Esophagus squamous epithelium (tissue), 5 donors: ENCODE results near the gene CLDN7. TPM values are rescaled to one million over a fixed set of nuclear protein-coding genes. Genes with fewer than 3 reads are reported as not detected.

Experiments
- DNase-seq: peaks from one replicate; lab custom pipeline; 2025; lab: John Stamatoyannopoulos, UW
- H3K27ac ChIP-seq, 4 donors: fragments of 200-600 bp; sonication (generic); one replicate each; pipeline ENCODE4 v1.5.1; 2016 to 2019; ENCODE audit warnings: mild to moderate bottlenecking in 1 of 4
- H3K27me3 ChIP-seq, 4 donors: fragments of 200-600 bp; sonication (generic); 1 replicate in 3 of 4; 2 replicates in 1 of 4; pipeline versions ENCODE4 v1.5.1 to v1.6.0; 2017 to 2021; ENCODE audit warnings: antibody characterized with exemption in 1 of 4
- H3K36me3 ChIP-seq, 3 donors: fragments of 200-600 bp; sonication (generic); one replicate each; pipeline ENCODE4 v1.5.1; 2016 to 2019
- H3K4me1 ChIP-seq, 3 donors: fragments of 200-600 bp; sonication (generic); one replicate each; pipeline ENCODE4 v1.5.1; 2017 to 2019
- H3K4me3 ChIP-seq, 4 donors: fragments of 200-600 bp; sonication (generic); 1 replicate in 3 of 4; 2 replicates in 1 of 4; pipeline ENCODE4 v1.5.1; 2016 to 2019; ENCODE audit warnings: mild to moderate bottlenecking in 2 of 4, moderate library complexity in 1 of 4
- H3K9me3 ChIP-seq, 3 donors: fragments of 200-600 bp; sonication (generic); one replicate each; pipeline ENCODE4 v1.5.1; 2016 to 2019
- CTCF ChIP-seq, 6 experiments: fragments of 450-650 bp in 4 of 6; fragments of 200-600 bp in 2 of 6; sonication (generic) in 2 of 6; IDR thresholded peaks; one replicate each; pipeline ENCODE4 v1.5.1; 2016 to 2019; ENCODE audit warnings: antibody characterized with exemption in 6 of 6, mild to moderate bottlenecking in 4 of 6, moderate library complexity in 4 of 6
- POLR2A ChIP-seq, 4 donors: fragments of 450-650 bp; IDR thresholded peaks; one replicate each; pipeline ENCODE4 v1.6.1; 2017; ENCODE audit warnings: antibody characterized with exemption in 4 of 4, mild to moderate bottlenecking in 4 of 4, moderate library complexity in 3 of 4
- WGBS, 2 donors: methylation state at CpG; one replicate each; pipeline ENCODE4 v1.1.5; 2018; 5-methylcytosine and 5-hydroxymethylcytosine counted together
- intact Hi-C: fragments of 100-400 bp; cut with DNase I; formaldehyde crosslinking; loops from one replicate; pipeline ENCODE4 v1.15.0; 2022
- total RNA-seq, 4 donors: library from RNA; depleted of rRNA; stranded (reverse); fragments of >200 nt; gene quantifications; one replicate each; pipeline ENCODE4 v1.1.0, GENCODE V29; 2016
- donor health status: DM: yes; HTN: yes; CAD: no.

CLDN7 gene
- total RNA-seq, 4 donors from 2014 or later, result 172 to 411 (median 208) TPM

GRCh38 chr17:7215652-7216180 is 46.6 kb downstream of the CLDN7 start:
- DNase-seq, result no peak
- H3K36me3 ChIP-seq, result no peaks in the 10 kb centered on the region
- no peak for TF ChIP-seq POLR2A (IDR thresholded peaks at IDR 0.05)
- no peak for TF ChIP-seq CTCF (IDR thresholded peaks at IDR 0.05)
- WGBS, 2 donors, result 5 to 21% methylated on average over 5 to 9 of the region's 10 CpGs
- peak overlapping the region; percentile 72 to 100 (median 98) for H3K27ac ChIP-seq
- H3K4me3 ChIP-seq, result peak overlapping the region in 2 of 4 donors; percentile 52 to 73
- H3K27me3 ChIP-seq, result no peaks in the 10 kb centered on the region
- peaks cover 43 to 84% (median 49%) of the 10 kb centered on the region in 3 donors for H3K4me1 ChIP-seq
- no peaks in the 10 kb centered on the region for H3K9me3 ChIP-seq
- intact Hi-C loops, result no loop called here

GRCh38 chr17:7215136-7215638 is 47.1 kb downstream of the CLDN7 start:
- peak overlapping the region in 3 of 4 donors; percentile 50 to 73 (median 51) for H3K4me3 ChIP-seq
- H3K36me3 ChIP-seq, result no peaks in the 10 kb centered on the region
- WGBS, 2 donors, result 25 to 27% methylated on average over 9 of the region's 9 CpGs
- H3K4me1 ChIP-seq, result peaks cover 40 to 78% (median 46%) of the 10 kb centered on the region in 3 donors
- H3K9me3 ChIP-seq, result no peaks in the 10 kb centered on the region
- intact Hi-C loops, result no loop called here
- no peak for DNase-seq
- H3K27me3 ChIP-seq, result no peaks in the 10 kb centered on the region
- TF ChIP-seq POLR2A (IDR thresholded peaks at IDR 0.05) (no peak), CTCF (IDR thresholded peaks at IDR 0.05) (no peak)
- peak overlapping the region; percentile 72 to 100 (median 98) for H3K27ac ChIP-seq

GRCh38 chr17:7214300-7215135 is 47.8 kb downstream of the CLDN7 start:
- H3K4me1 ChIP-seq, result peaks cover 40 to 75% (median 45%) of the 10 kb centered on the region in 3 donors
- no peaks in the 10 kb centered on the region for H3K27me3 ChIP-seq
- TF ChIP-seq CTCF (IDR thresholded peaks at IDR 0.05) (peak in 5 of 6 experiments; percentile 29 to 55 (median 42)), POLR2A (IDR thresholded peaks at IDR 0.05) (no peak)
- peak overlapping the region; percentile 25 to 73 (median 50) for H3K4me3 ChIP-seq
- H3K36me3 ChIP-seq, result no peaks in the 10 kb centered on the region
- peak; percentile 92 for DNase-seq
- WGBS, 2 donors, result 0% methylated on average over 15 to 23 of the region's 45 CpGs
- peak overlapping the region; percentile 72 to 100 (median 98) for H3K27ac ChIP-seq
- intact Hi-C loops, result no loop called here
- no peaks in the 10 kb centered on the region for H3K9me3 ChIP-seq

- Histone ChIP-seq H3K27me3 (no peaks in the 10 kb centered on the region), H3K4me3 (peak overlapping the region; percentile 25 to 73 (median 50)), H3K27ac (peak overlapping the region; percentile 72 to 100 (median 98)), H3K36me3 (no peaks in the 10 kb centered on the region), H3K4me1 (peaks cover 33 to 69% (median 38%) of the 10 kb centered on the region in 3 donors), H3K9me3 (no peaks in the 10 kb centered on the region)
- TF ChIP-seq POLR2A (IDR thresholded peaks at IDR 0.05), result no peak
- peak in 1 of 6 experiments; percentile 27 for TF ChIP-seq CTCF (IDR thresholded peaks at IDR 0.05)
- intact Hi-C loops, result no loop called here
- DNase-seq, result no peak
- WGBS, 2 donors, result 8 to 14% methylated on average over 5 to 13 of the region's 15 CpGs
These were observed 48.4 kb downstream of the CLDN7 start for GRCh38 chr17:7213895-7214299.
